ENCODE data around the gene POLRMT.
"Not testable (repeated sequence)": the region's sequence is repeated elsewhere in the genome, so short reads cannot be mapped to it uniquely, and the experiment has no call there.

POLRMT gene

GRCh38 chr19:647566-648284 lies 14.4 kb upstream of the POLRMT start:
- no peak for DNase-seq (ENCODE audit: low read depth in 2 of 2)

GRCh38 chr19:646779-647565 lies 13.6 kb upstream of the POLRMT start:
- no peak for DNase-seq (ENCODE audit: low read depth in 2 of 2)

DNA sequence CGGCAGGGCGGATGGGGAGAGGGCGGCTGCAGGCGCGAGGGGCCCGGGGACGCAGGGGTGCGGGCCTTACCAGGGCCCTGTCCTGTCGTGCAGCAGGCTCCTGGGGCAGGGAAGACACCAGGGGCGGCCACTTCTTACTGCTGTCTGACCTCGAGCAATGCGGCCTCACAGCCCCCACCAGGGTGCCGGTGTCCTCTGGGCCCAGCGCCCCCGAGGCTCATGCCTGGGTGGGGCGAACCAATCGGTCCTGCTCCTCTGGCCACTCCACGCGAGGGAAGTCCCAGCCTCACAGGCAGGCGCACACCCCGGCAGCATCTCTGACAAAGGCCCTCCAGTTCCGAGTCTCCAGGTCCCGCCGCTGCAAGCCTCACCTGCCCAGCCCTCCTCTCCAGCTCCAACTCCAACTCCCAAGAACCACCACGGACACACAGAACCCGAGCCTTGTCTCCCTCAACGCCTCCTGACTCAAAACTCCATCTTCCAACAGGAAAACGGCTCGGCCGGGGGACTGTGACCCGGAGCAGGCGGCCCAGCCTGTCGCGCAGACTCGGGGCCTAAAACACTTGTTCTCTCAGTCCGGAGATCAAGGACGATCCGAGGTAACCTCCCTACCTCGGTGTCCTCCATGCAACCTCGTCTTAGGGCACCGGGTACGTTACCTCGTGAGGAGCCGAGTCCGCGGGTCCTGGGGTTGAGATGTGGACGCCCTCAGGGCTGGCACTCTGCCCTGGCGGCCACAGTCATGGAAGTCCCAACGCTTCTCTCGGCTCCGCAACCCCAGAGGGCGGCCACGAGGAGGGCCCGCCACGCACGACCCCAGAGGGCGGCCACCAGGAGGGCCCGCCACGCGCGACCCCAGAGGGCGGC lies 12.8 kb upstream of the POLRMT start:
- no peak for DNase-seq (ENCODE audit: low read depth in 2 of 2)

GRCh38 chr19:644789-645188 lies 11.5 kb upstream of the POLRMT start:
- DNase-seq (ENCODE audit: low read depth in 2 of 2), result no peak

GRCh38 chr19:644363-644762 lies 11.0 kb upstream of the POLRMT start:
- no peak for DNase-seq (ENCODE audit: low read depth in 2 of 2)

- DNase-seq (ENCODE audit: low read depth in 2 of 2), result no peak
These were observed 10.4 kb upstream of the POLRMT start for GRCh38 chr19:643736-644135.

DNA sequence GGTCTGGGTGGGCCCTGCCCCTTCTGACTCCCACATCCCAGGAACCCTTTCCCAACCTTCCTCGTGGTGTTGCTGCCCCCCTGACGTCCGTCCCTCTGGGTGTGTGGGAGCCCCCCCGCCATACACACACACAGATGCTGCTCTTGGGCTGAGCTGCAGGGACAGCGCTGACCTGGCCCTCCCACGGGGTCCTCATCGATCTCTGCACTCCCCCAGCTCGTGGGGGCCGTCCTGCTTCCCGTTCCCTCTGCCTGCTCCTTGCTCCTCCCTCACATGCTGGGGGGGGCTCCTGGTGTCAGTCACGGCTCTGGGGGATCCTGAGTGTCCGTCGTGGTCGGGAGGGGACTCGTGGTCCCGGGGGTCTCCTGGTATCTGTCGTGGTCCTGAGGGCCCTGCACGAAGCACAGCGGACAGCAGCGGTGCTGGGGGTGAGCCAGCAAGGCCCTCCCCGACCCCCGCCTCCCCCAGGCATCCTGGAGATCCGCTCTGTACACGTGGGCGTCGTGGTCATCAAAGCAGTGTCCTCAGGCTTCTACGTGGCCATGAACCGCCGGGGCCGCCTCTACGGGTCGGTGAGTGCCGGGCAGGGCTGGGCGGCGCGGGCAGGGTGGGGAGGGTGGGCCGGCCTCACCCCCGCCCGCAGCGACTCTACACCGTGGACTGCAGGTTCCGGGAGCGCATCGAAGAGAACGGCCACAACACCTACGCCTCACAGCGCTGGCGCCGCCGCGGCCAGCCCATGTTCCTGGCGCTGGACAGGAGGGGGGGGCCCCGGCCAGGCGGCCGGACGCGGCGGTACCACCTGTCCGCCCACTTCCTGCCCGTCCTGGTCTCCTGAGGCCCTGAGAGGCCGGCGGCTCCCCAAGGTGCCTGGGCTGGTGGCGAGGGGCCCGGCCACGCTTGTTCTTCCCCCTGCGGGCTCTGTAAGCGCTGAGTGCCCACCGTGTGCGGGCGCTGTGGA lies 9.7 kb upstream of the POLRMT start:
- DNase-seq (ENCODE audit: low read depth in 2 of 2), result no peak

GRCh38 chr19:641702-642101 lies 8.4 kb upstream of the POLRMT start:
- DNase-seq (ENCODE audit: low read depth in 2 of 2), result no peak

- DNase-seq (ENCODE audit: low read depth in 2 of 2), result no peak
These were observed 7.4 kb upstream of the POLRMT start for GRCh38 chr19:640606-641189.

DNA sequence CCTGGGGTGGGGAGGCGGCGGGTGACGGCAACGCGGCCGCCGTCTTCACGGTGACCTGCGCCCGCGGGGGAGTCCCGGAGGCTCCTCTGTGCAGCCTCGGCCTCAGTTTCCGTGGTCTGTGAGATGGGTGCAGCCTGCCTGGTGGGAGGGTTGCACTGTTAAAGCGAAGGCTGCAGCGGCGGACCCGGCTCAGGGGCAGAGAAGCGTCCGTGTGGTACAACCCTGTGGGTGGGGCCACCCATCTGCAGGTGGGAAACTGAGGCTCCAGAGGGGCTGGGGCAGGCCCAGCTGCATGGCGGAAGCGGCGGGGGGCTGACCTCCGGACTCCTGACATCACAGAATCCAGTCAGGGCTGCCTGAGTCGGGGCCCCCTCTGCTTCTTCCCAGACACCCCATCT lies 6.8 kb upstream of the POLRMT start:
- DNase-seq (ENCODE audit: low read depth in 2 of 2), result no peak

DNA sequence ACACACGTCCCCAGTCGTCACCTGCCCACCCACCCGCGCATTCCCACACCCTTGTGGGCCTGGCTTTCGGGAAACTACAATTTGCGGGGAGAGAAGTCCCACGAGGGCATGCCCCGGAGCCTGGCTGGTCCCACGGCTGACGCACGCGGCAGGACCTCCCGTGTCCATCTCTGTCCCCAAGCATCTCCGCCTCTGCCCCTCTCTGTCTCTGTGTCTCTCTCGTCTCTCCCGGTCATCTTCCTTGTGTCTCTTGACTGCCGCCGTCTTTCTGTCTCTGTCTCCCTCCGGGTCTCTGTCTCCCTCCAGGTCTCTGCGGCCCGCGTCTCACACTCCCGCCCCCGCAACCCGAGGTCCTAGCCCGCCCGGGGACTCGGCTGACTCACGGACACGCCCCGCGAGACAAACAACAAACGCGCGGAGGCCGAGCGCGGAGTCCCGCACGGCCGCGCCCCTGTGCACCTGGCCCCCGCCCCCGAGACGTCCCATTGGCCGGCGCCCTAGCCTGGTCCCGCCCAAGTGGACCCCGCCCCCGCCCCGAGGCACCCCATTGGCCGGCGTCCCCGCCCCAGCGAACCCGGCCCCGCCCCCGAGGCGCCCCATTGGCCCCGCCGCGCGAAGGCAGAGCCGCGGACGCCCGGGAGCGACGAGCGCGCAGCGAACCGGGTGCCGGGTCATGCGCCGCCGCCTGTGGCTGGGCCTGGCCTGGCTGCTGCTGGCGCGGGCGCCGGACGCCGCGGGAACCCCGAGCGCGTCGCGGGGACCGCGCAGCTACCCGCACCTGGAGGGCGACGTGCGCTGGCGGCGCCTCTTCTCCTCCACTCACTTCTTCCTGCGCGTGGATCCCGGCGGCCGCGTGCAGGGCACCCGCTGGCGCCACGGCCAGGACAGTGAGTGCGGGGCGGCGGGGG lies 6.2 kb upstream of the POLRMT start, which contains the start of gene FGF22:
TSS of gene FGF22 (plus strand) at position 627 of the 908 bp plus-strand sequence. CDS start at position 674, 47 bp downstream.
- DNase-seq (ENCODE audit: low read depth in 2 of 2), result peak; percentile 91 to 92

DNA sequence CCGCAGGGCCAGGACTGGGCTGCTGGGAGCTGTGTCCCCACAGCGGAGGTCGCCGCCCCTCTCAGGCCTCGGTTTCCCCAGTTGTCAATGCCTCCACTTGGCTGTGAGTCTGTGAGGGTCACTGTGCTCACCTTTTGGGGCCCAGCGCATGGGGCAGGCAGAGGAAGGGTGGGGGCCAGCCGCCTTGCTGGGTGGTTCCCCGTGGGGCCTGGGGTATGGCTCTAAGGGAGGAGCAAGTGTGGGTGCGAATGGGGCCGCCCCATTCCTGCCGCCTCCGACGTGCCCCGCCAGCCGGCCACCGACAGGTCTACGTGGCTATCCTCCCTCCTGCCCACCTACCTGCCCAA lies 5.5 kb upstream of the POLRMT start:
- no peak for DNase-seq (ENCODE audit: low read depth in 2 of 2)

GRCh38 chr19:634975-635652 lies 1.8 kb upstream of the POLRMT start:
- no peak for DNase-seq (ENCODE audit: low read depth in 2 of 2)

DNA sequence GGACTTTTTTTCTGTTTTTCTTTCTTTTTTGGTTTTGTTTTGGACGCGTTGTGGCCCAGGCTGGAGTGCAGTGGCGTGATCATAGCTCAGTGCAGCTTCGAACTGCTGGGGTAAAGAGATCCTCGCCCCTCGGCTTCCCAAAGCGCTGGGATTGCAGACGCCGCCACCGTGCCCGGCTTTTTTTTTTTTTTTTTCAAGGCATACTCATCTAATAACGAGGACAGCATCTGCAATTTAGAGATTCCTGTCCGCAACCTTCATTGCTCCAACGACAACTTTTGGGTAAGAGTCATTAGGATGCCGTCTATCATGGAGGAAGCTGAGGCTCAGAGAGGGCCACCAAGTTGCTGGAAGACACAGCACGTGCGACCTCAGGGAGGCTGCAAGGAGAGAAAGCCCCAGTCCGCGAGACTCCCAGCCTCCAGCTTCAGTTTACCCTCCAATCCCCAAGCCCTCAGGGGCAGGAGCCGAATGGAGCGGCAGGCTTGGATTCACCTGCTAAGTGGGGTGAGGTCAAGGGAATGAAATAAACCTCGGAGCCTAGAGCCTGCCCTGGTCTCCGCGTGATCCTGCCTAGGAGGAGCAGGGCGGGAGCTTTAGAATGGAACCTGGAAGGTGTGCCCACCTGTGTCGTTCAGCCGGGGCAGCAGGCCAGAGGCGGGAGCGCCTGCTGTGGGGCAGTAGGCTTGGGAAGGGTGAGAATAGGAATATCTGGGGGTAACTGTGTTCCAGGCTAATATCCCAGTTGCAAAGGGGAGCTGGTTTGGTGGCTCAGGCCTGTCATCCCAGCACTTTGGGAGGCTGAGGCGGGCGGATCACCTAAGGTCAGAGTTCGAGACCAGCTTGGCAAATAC lies 676 bp upstream of the POLRMT start:
- no peak for DNase-seq (ENCODE audit: low read depth in 2 of 2)

- DNase-seq (ENCODE audit: low read depth in 2 of 2), result no peak
These were observed 714 bp downstream of the POLRMT start for GRCh38 chr19:632579-633067.

GRCh38 chr19:629961-630714 lies 3.2 kb downstream of the POLRMT start:
- no peak for DNase-seq (ENCODE audit: low read depth in 2 of 2)

- DNase-seq (ENCODE audit: low read depth in 2 of 2), result not testable (repeated sequence)
These were observed 3.8 kb downstream of the POLRMT start for GRCh38 chr19:629515-629914.

All from stimulated activated CD8-positive, alpha-beta memory T cell treated with anti-CD3 and anti-CD28 coated beads, Interleukin-15, amount 100 ng/mL, for 4 hours (primary cell).